Choroid plexus epithelial cell (primary cell): ENCODE data around the gene TAF11L11.
"Not testable (repeated sequence)": the region's sequence is repeated elsewhere in the genome, so short reads cannot be mapped to it uniquely, and the experiment has no call there.

Experiments
- DNase-seq: peaks from one replicate; pipeline ENCODE4 v3.0.0-alpha.2; 2010; ENCODE audit warnings: low read depth
- H3K4me3 ChIP-seq: 2 replicates; pipeline ENCODE4 v1.5.1; 2011; ENCODE audit warnings: low read depth, mild to moderate bottlenecking, control low read depth, low read length, moderate library complexity
- CTCF ChIP-seq: conservative IDR thresholded peaks from 2 replicates; pipeline ENCODE4 v1.5.1; 2011; ENCODE audit warnings: low read depth, mild to moderate bottlenecking, control low read depth, inconsistent platforms, low read length, moderate library complexity

The TAF11L11 gene

GRCh38 chr5:17625686-17626085 is 21.7 kb downstream of the TAF11L11 start:
- H3K4me3 ChIP-seq = no peak overlapping the region
- DNase-seq = no peak
- no peak for TF ChIP-seq CTCF

- DNase-seq, H3K4me3 ChIP-seq: not testable (repeated sequence)
These were observed 27.8 kb downstream of the TAF11L11 start, which contains the start of gene TAF11L13 for GRCh38 chr5:17631788-17632187. Gene TAF11L13 (plus strand): TSS chr5:17632088.

- no peak for DNase-seq
These were observed 30.2 kb downstream of the TAF11L11 start, which contains the start of gene TAF11L14 for GRCh38 chr5:17634160-17634559. Gene TAF11L14 (plus strand): TSS chr5:17634460.

GRCh38 chr5:17649232-17649631 is 45.2 kb downstream of the TAF11L11 start:
- H3K4me3 ChIP-seq, DNase-seq: not testable (repeated sequence)

More at GRCh38 chr5:17634160-17634559, 30.2 kb downstream of the TAF11L11 start, which contains the start of gene TAF11L14:
- TF ChIP-seq CTCF = no peak
- no peak within 1 kb of the TSS for H3K4me3 ChIP-seq

GRCh38 chr5:17655201-17655759 is 51.3 kb downstream of the TAF11L11 start:
- H3K4me3 ChIP-seq, DNase-seq: not testable (repeated sequence)
